Amniotic epithelial cell (primary cell): ENCODE measurements around the gene BBX.
"Not testable (repeated sequence)": the region's sequence is repeated elsewhere in the genome, so short reads cannot be mapped to it uniquely, and the experiment has no call there.

Experiments used
- DNase-seq: peaks from one replicate; pipeline ENCODE4 v3.0.0-alpha.2; 2010; ENCODE audit warnings: low read depth

The BBX gene

GRCh38 chr3:107684431-107684925 lies 161.7 kb downstream of the BBX start:
- DNase-seq = no peak

GRCh38 chr3:107685383-107685782 lies 162.6 kb downstream of the BBX start:
- no peak for DNase-seq

GRCh38 chr3:107687056-107687581 lies 164.4 kb downstream of the BBX start:
- DNase-seq = no peak

GRCh38 chr3:107689355-107689754 lies 166.6 kb downstream of the BBX start:
- DNase-seq = peak; percentile 39

GRCh38 chr3:107690522-107691138 lies 167.9 kb downstream of the BBX start:
- DNase-seq = peak; percentile 73

GRCh38 chr3:107691984-107692383 lies 169.2 kb downstream of the BBX start:
- DNase-seq = not testable (repeated sequence)

- not testable (repeated sequence) for DNase-seq
Observed at GRCh38 chr3:107697348-107697747, 174.6 kb downstream of the BBX start.

- not testable (repeated sequence) for DNase-seq
Observed at GRCh38 chr3:107697855-107698254, 175.1 kb downstream of the BBX start.

- DNase-seq = peak; percentile 59
Observed at GRCh38 chr3:107699682-107700081, 176.9 kb downstream of the BBX start.

GRCh38 chr3:107701299-107701698 lies 178.5 kb downstream of the BBX start:
- no peak for DNase-seq

GRCh38 chr3:107704477-107704876 lies 181.7 kb downstream of the BBX start:
- DNase-seq = peak; percentile 73

- no peak for DNase-seq
Observed at GRCh38 chr3:107705046-107705445, 182.3 kb downstream of the BBX start.

- peak; percentile 27 for DNase-seq
Observed at GRCh38 chr3:107710851-107711250, 188.1 kb downstream of the BBX start.

GRCh38 chr3:107716734-107717133 lies 194.0 kb downstream of the BBX start:
- no peak for DNase-seq

- no peak for DNase-seq
Observed at GRCh38 chr3:107718547-107718946, 195.8 kb downstream of the BBX start.

- DNase-seq = no peak
Observed at GRCh38 chr3:107727102-107727501, 204.3 kb downstream of the BBX start.

GRCh38 chr3:107729686-107730085 lies 206.9 kb downstream of the BBX start:
- DNase-seq = no peak

- DNase-seq = no peak
Observed at GRCh38 chr3:107734317-107734716, 211.6 kb downstream of the BBX start.

GRCh38 chr3:107737914-107738313 lies 215.2 kb downstream of the BBX start:
- DNase-seq = no peak

GRCh38 chr3:107738486-107739183 lies 215.9 kb downstream of the BBX start:
- no peak for DNase-seq

- DNase-seq = no peak
Observed at GRCh38 chr3:107739227-107739626, 216.5 kb downstream of the BBX start.

GRCh38 chr3:107740992-107741896 lies 218.5 kb downstream of the BBX start:
- DNase-seq = peak; percentile 32
